Measurements from ENCODE around the gene PGAP2.

DNA sequence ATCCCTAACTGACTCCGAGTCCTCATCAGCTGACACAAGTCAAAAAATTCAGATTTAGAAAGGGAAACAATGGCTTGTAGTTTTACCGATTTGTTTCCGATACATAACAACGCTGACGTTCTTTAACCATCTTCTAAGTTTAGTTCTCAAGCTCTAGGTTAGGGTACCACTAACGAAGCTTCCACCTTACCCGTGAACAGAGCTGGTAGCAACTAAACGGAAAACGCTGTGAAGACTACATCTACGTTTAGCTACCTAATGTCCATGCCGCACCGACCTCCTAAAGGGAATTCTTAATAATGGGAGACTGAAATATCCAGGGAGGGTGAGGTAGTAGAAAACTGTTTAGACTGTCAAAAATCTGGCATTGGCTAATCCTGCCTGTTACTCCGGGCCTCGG is 12.0 kb upstream of the PGAP2 start:
- TF ChIP-seq, protein P1, sequence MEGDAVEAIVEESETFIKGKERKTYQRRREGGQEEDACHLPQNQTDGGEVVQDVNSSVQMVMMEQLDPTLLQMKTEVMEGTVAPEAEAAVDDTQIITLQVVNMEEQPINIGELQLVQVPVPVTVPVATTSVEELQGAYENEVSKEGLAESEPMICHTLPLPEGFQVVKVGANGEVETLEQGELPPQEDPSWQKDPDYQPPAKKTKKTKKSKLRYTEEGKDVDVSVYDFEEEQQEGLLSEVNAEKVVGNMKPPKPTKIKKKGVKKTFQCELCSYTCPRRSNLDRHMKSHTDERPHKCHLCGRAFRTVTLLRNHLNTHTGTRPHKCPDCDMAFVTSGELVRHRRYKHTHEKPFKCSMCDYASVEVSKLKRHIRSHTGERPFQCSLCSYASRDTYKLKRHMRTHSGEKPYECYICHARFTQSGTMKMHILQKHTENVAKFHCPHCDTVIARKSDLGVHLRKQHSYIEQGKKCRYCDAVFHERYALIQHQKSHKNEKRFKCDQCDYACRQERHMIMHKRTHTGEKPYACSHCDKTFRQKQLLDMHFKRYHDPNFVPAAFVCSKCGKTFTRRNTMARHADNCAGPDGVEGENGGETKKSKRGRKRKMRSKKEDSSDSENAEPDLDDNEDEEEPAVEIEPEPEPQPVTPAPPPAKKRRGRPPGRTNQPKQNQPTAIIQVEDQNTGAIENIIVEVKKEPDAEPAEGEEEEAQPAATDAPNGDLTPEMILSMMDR (IDR thresholded peaks at IDR 0.05) = no peak
- TF ChIP-seq POLR2AphosphoS5 (IDR thresholded peaks at IDR 0.05) (no peak), POLR2A (IDR thresholded peaks at IDR 0.05) (no peak)

Measured in suprapubic skin (tissue), 4 donors.